SK-N-MC (cell line): ENCODE results near the gene MZB1.

Experiments used
- EZH2 ChIP-seq: fragments of 200-600 bp; sonication (generic); IDR thresholded peaks from one replicate; pipeline ENCODE4 v1.6.1; 2017; ENCODE audit warnings: antibody characterized with exemption
- POLR2AphosphoS5 ChIP-seq: IDR thresholded peaks from 2 replicates; pipeline ENCODE4 v1.6.1; 2012; ENCODE audit warnings: mild to moderate bottlenecking, low read depth, low read length, borderline replicate concordance

DNA sequence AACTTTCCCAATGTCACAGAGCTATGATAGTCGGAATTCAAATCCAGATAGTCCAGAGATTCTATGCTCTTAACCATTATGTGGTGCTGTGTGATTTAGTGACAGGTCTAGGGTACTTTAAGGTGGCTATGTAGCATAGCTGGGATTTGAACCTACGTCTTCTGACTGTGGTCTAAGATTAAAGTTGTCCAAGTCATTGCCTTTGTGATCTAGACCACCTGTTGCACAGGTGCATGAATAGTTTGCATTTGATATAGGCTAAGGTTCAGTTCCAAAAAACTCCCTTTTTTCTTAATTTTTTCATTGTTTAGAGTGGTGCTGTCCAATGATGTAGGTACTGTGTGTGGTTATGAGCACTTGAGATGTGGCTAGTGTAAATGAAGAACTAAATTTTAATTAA, 45.5 kb downstream of the MZB1 start:
- no peak for TF ChIP-seq POLR2AphosphoS5
- TF ChIP-seq EZH2, result no peak
